OCI-LY7 (cell line): Measurements from ENCODE around the gene KRTAP9-4.

Source experiments
- EZH2phosphoT487 ChIP-seq: fragments of 200-600 bp; sonication (generic); IDR thresholded peaks from 2 replicates; pipeline ENCODE4 v1.6.1; 2018; ENCODE audit warnings: low read depth, borderline replicate concordance, mild to moderate bottlenecking, mixed run types, antibody characterized with exemption, low read length, moderate library complexity, mixed read lengths
- TF ChIP-seq, protein P1 (sequence below): fragments of 200-600 bp; sonication (generic); conservative IDR thresholded peaks from 2 replicates; pipeline ENCODE4 v1.5.1; 2014; ENCODE audit warnings: mild to moderate bottlenecking, antibody characterized with exemption, low read length, moderate library complexity, mixed read lengths

DNA sequence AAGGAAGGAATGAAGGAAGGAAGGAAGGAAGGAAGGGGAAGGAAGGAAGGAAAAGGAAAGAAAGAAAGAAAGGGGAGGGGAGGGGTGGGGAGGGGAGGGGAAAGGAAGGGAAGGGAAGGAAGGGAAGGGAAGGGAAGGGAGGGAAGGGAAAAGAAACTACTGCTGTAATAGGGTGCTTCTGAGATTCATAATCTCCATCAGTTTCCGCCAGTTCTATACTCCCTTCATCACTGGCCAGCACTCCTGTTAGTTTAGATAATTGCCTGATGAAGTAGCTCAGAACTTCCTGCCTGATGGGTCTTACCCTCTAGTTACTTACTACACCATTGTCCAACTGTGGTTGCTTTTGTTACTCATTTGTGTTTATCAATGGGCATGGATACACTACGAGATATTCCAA is 13.7 kb downstream of the KRTAP9-4 start:
- TF ChIP-seq, protein P1, sequence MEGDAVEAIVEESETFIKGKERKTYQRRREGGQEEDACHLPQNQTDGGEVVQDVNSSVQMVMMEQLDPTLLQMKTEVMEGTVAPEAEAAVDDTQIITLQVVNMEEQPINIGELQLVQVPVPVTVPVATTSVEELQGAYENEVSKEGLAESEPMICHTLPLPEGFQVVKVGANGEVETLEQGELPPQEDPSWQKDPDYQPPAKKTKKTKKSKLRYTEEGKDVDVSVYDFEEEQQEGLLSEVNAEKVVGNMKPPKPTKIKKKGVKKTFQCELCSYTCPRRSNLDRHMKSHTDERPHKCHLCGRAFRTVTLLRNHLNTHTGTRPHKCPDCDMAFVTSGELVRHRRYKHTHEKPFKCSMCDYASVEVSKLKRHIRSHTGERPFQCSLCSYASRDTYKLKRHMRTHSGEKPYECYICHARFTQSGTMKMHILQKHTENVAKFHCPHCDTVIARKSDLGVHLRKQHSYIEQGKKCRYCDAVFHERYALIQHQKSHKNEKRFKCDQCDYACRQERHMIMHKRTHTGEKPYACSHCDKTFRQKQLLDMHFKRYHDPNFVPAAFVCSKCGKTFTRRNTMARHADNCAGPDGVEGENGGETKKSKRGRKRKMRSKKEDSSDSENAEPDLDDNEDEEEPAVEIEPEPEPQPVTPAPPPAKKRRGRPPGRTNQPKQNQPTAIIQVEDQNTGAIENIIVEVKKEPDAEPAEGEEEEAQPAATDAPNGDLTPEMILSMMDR: no peak
- no peak for TF ChIP-seq EZH2phosphoT487
